ENCODE data around the gene RPS19BP1.

The RPS19BP1 gene

GRCh38 chr22:39545386-39546365 lies 13.1 kb upstream of the RPS19BP1 start:
- TF ChIP-seq POLR2A (IDR thresholded peaks at IDR 0.05; ENCODE audit: low read depth, low read length) (no peak), PAX5 (IDR thresholded peaks at IDR 0.05; ENCODE audit: insufficient read depth, low read length, severe bottlenecking) (no peak), TAF1 (IDR thresholded peaks at IDR 0.05; ENCODE audit: low read depth, low read length) (no peak), SPI1 (IDR thresholded peaks at IDR 0.05; ENCODE audit: low read depth, low read length) (no peak), POU2F2 (IDR thresholded peaks at IDR 0.05; ENCODE audit: low read depth, low read length) (no peak), POLR2AphosphoS5 (IDR thresholded peaks at IDR 0.05; ENCODE audit: low read depth, low read length) (no peak)
- DNase-seq (ENCODE audit: insufficient read length, low spot score) (no peak), FAIRE-seq (no peak)

- TF ChIP-seq POU2F2 (IDR thresholded peaks at IDR 0.05; ENCODE audit: low read depth, low read length) (no peak), POLR2A (IDR thresholded peaks at IDR 0.05; ENCODE audit: low read depth, low read length) (no peak), SPI1 (IDR thresholded peaks at IDR 0.05; ENCODE audit: low read depth, low read length) (no peak), PAX5 (IDR thresholded peaks at IDR 0.05; ENCODE audit: insufficient read depth, low read length, severe bottlenecking) (no peak), TAF1 (IDR thresholded peaks at IDR 0.05; ENCODE audit: low read depth, low read length) (no peak), POLR2AphosphoS5 (IDR thresholded peaks at IDR 0.05; ENCODE audit: low read depth, low read length) (no peak)
- FAIRE-seq (no peak), DNase-seq (ENCODE audit: insufficient read length, low spot score) (no peak)
Measured at GRCh38 chr22:39543095-39543494, 10.5 kb upstream of the RPS19BP1 start.

DNA sequence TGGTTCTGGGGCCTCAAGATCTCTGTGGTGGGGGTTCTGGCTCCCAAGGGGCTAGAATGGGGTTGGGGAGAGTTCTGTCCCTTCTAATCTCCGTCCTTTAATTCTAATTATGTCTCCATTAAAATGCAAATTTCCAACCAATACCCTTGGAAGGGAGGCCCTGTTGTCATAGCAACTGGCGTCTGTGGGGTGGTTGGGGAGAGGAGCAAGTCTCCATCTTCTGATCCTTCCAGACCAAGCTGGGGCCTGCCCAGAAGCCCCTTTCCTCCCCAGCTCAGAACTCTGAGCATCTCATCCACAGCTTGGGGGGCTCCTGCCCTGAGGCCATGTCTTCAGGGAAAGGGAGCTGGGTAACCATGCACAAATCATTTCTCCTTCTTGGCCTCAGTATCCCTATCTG lies 5.4 kb upstream of the RPS19BP1 start:
- FAIRE-seq (no peak), DNase-seq (ENCODE audit: insufficient read length, low spot score) (no peak)
- TF ChIP-seq TAF1 (IDR thresholded peaks at IDR 0.05; ENCODE audit: low read depth, low read length) (no peak), POU2F2 (IDR thresholded peaks at IDR 0.05; ENCODE audit: low read depth, low read length) (no peak), PAX5 (IDR thresholded peaks at IDR 0.05; ENCODE audit: insufficient read depth, low read length, severe bottlenecking) (no peak), POLR2AphosphoS5 (IDR thresholded peaks at IDR 0.05; ENCODE audit: low read depth, low read length) (no peak), SPI1 (IDR thresholded peaks at IDR 0.05; ENCODE audit: low read depth, low read length) (no peak), POLR2A (IDR thresholded peaks at IDR 0.05; ENCODE audit: low read depth, low read length) (no peak)

DNA sequence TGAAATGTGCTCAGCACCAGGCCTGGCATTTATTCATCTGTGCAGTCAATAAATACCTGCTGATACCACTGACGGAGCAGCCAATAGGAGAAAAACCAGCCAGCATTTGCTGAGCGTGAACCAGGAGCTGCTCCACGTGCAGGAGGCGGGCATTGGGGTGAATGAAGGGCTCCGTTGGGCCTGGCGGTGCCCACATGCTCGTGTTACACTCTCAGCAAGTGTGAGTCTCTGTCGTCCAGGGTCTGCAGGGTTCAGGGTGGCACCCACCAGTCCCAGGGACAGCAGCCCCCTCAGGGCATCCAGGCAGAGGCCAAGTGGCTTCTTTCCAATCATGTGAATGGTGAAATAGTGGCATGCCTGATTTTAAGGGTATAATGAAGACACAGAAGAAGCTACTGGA lies 4.2 kb upstream of the RPS19BP1 start:
- DNase-seq (ENCODE audit: insufficient read length, low spot score) (no peak), FAIRE-seq (no peak)
- no peak for TF ChIP-seq TAF1 (IDR thresholded peaks at IDR 0.05; ENCODE audit: low read depth, low read length)
- TF ChIP-seq SPI1 (IDR thresholded peaks at IDR 0.05; ENCODE audit: low read depth, low read length), result no peak
- TF ChIP-seq POLR2AphosphoS5 (IDR thresholded peaks at IDR 0.05; ENCODE audit: low read depth, low read length), result no peak
- TF ChIP-seq PAX5 (IDR thresholded peaks at IDR 0.05; ENCODE audit: insufficient read depth, low read length, severe bottlenecking), result no peak
- no peak for TF ChIP-seq POLR2A (IDR thresholded peaks at IDR 0.05; ENCODE audit: low read depth, low read length)
- no peak for TF ChIP-seq POU2F2 (IDR thresholded peaks at IDR 0.05; ENCODE audit: low read depth, low read length)

- no peak for FAIRE-seq
- TF ChIP-seq TAF1 (IDR thresholded peaks at IDR 0.05; ENCODE audit: low read depth, low read length) (no peak), POLR2AphosphoS5 (IDR thresholded peaks at IDR 0.05; ENCODE audit: low read depth, low read length) (no peak), PAX5 (IDR thresholded peaks at IDR 0.05; ENCODE audit: insufficient read depth, low read length, severe bottlenecking) (no peak)
- DNase-seq (ENCODE audit: insufficient read length, low spot score), result no peak
Measured at GRCh38 chr22:39535831-39536449, 3.4 kb upstream of the RPS19BP1 start.

DNA sequence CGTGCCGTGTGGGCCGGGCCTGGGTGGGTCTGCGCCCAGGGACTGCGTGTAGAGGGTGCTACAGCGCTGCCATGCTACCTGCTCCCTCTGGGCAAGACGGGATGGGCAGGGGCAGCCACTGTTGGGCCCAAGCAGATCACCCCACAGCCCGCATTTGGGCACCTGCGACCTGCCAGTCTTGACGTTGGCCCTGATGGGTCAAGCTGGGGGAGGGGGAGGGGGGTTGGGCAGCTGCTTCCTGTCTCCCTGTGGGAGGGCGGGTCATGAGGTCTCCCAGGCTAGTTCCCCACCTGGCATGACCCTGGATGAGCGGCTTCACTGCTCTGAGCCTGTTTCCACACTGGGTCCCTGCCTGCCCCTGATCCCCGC lies 2.8 kb upstream of the RPS19BP1 start:
- TF ChIP-seq POLR2AphosphoS5 (IDR thresholded peaks at IDR 0.05; ENCODE audit: low read depth, low read length), result no peak
- DNase-seq (ENCODE audit: insufficient read length, low spot score) (no peak), FAIRE-seq (no peak)

GRCh38 chr22:39534591-39535356 lies 2.2 kb upstream of the RPS19BP1 start:
- peak; percentile 84 for FAIRE-seq
- DNase-seq (ENCODE audit: insufficient read length, low spot score), result peak; percentile 80
- TF ChIP-seq PAX5 (IDR thresholded peaks at IDR 0.05; ENCODE audit: insufficient read depth, low read length, severe bottlenecking) (no peak), TAF1 (IDR thresholded peaks at IDR 0.05; ENCODE audit: low read depth, low read length) (no peak), SPI1 (IDR thresholded peaks at IDR 0.05; ENCODE audit: low read depth, low read length) (no peak), POLR2A (IDR thresholded peaks at IDR 0.05; ENCODE audit: low read depth, low read length) (no peak), POU2F2 (IDR thresholded peaks at IDR 0.05; ENCODE audit: low read depth, low read length) (no peak), POLR2AphosphoS5 (IDR thresholded peaks at IDR 0.05; ENCODE audit: low read depth, low read length) (no peak)

DNA sequence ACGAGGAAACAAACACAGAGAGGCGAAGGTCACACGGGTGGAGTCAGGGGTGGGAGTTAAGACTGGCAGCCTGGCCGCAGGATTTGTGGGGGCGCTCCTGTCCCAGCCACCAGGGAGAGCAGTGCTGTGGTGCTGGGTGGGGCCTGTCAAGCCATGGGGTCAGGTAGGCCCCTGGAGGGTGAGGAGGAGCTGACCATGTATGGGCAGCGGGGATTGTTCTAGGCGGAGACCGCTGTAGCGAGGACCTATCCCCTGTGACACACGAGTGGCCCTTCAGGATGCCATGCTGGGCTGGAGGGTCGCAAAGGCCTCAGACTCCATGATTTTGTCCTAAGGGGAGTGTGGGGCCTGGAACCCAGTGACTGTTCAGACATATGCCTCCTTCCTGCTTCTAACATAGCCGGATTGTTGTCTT lies 1.6 kb upstream of the RPS19BP1 start:
- FAIRE-seq, result no peak
- no peak for DNase-seq (ENCODE audit: insufficient read length, low spot score)

DNA sequence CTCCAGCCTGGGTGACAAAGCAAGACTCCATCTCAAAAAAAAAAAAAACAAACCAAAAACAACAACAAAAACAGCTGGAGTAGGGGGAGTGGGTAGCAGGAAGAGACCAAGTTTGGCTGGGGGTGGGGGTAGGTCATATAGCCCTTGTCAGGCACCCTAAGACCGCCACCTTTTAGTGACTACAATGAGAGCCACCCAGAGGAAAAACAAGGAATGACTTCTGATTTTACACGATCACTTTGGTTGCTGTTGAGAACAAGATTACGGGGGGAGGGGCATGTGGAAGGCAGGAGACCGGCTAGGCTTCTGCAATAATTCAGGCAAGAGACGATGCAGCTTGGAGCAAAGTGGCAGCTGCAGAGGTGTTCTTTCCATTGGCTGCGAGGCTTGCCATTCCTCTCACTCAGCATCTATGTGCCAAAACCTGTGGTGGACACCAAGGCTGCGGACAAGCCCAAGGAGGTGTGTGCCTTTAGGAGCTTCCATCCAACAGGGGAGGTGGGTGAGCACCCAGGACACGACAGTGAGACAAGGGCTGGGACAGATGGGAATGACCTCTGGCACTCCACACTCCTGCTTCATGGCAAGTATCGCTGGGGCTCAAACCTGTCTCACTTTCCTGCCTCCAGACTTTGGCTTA lies 1.7 kb downstream of the RPS19BP1 start:
- DNase-seq (ENCODE audit: insufficient read length, low spot score) (no peak), FAIRE-seq (peak; percentile 28)
- TF ChIP-seq PAX5 (IDR thresholded peaks at IDR 0.05; ENCODE audit: insufficient read depth, low read length, severe bottlenecking), result no peak
- no peak for TF ChIP-seq TAF1 (IDR thresholded peaks at IDR 0.05; ENCODE audit: low read depth, low read length)

More for the DNA sequence above, 1.6 kb upstream of the RPS19BP1 start:
- TF ChIP-seq POLR2AphosphoS5 (IDR thresholded peaks at IDR 0.05; ENCODE audit: low read depth, low read length) (no peak), PAX5 (IDR thresholded peaks at IDR 0.05; ENCODE audit: insufficient read depth, low read length, severe bottlenecking) (no peak), TAF1 (IDR thresholded peaks at IDR 0.05; ENCODE audit: low read depth, low read length) (no peak), SPI1 (IDR thresholded peaks at IDR 0.05; ENCODE audit: low read depth, low read length) (no peak), POLR2A (IDR thresholded peaks at IDR 0.05; ENCODE audit: low read depth, low read length) (no peak), POU2F2 (IDR thresholded peaks at IDR 0.05; ENCODE audit: low read depth, low read length) (no peak)

Measured in GM12891 (cell line).